OCI-LY7 (cell line): ENCODE data around the gene RPE65. TPM values are rescaled to one million over a fixed set of nuclear protein-coding genes. Genes with fewer than 3 reads are reported as not detected.

ENCODE experiments used
- BruUV-seq: library from RNA; stranded (reverse); fragments of 400-500 nt; replicated peaks from 2 replicates; lab custom pipeline; 2021; lab: Mats Ljungman, UMichigan
- CTCF ChIA-PET: fragments of 300-600 bp; sonication (Branson Sonifier 250); formaldehyde crosslinking; loops from one replicate; lab custom pipeline; 2022; ENCODE audit warnings: antibody characterized with exemption; ENCODE audit not compliant: unreplicated experiment; lab: Charles Lee
- POLR2A ChIA-PET: fragments of 300-600 bp; sonication (Branson Sonifier 250); formaldehyde crosslinking; loops from one replicate; lab custom pipeline; 2022; ENCODE audit warnings: antibody characterized with exemption; lab: Charles Lee
- DNase-seq: peaks from one replicate; pipeline ENCODE4 v3.0.0-alpha.2; 2015; ENCODE audit warnings: low spot score
- H2AFZ ChIP-seq: fragments of 200-600 bp; sonication (generic), shearing (Covaris generic); 2 replicates; pipeline ENCODE4 v1.6.1; 2014; ENCODE audit warnings: mild to moderate bottlenecking, antibody characterized with exemption, low read length, moderate library complexity
- H3K27ac ChIP-seq: fragments of 200-600 bp; sonication (generic); 2 replicates; pipeline ENCODE4 v1.5.1; 2014; ENCODE audit warnings: mixed run types, low read depth, mild to moderate bottlenecking, moderate library complexity, low read length, inconsistent platforms; ENCODE audit not compliant: poor library complexity, severe bottlenecking
- H3K36me3 ChIP-seq: fragments of 200-600 bp; sonication (generic); 2 replicates; pipeline ENCODE4 v1.6.1; 2014; ENCODE audit warnings: mild to moderate bottlenecking, antibody characterized with exemption, low read length, moderate library complexity, mixed read lengths; ENCODE audit not compliant: insufficient read depth
- H3K4me1 ChIP-seq: fragments of 200-600 bp; sonication (generic); 2 replicates; pipeline ENCODE4 v1.5.1; 2014; ENCODE audit warnings: mild to moderate bottlenecking, low read length; ENCODE audit not compliant: insufficient read depth, poor library complexity, severe bottlenecking
- H3K4me2 ChIP-seq: fragments of 200-600 bp; sonication (generic); 2 replicates; pipeline ENCODE4 v1.6.1; 2014; ENCODE audit warnings: mild to moderate bottlenecking, low read length
- H3K4me3 ChIP-seq: fragments of 200-600 bp; sonication (generic); 2 replicates; pipeline ENCODE4 v1.5.1; 2014; ENCODE audit warnings: mild to moderate bottlenecking, low read depth, low read length; ENCODE audit not compliant: poor library complexity, severe bottlenecking
- H3K79me2 ChIP-seq: fragments of 200-600 bp; sonication (generic); 2 replicates; pipeline ENCODE4 v1.6.1; 2016; ENCODE audit warnings: low read depth, mild to moderate bottlenecking, low read length, moderate library complexity, mixed read lengths; ENCODE audit not compliant: insufficient read depth
- H3K9me2 ChIP-seq: fragments of 200-600 bp; sonication (generic); 2 replicates; pipeline ENCODE4 v1.6.1; 2016; ENCODE audit warnings: mild to moderate bottlenecking, low read length, mixed read lengths; ENCODE audit not compliant: insufficient read depth
- H3K9me3 ChIP-seq: fragments of 200-600 bp; sonication (generic); 2 replicates; pipeline ENCODE4 v1.6.1; 2014; ENCODE audit warnings: mild to moderate bottlenecking, mixed run types, low read length, mixed read lengths
- H4K20me1 ChIP-seq: fragments of 200-600 bp; sonication (generic); 2 replicates; pipeline ENCODE4 v1.6.1; 2014; ENCODE audit warnings: mild to moderate bottlenecking, antibody characterized with exemption, low read length, moderate library complexity, mixed read lengths; ENCODE audit not compliant: insufficient read depth
- EZH2phosphoT487 ChIP-seq: fragments of 200-600 bp; sonication (generic); IDR thresholded peaks from 2 replicates; pipeline ENCODE4 v1.6.1; 2018; ENCODE audit warnings: low read depth, borderline replicate concordance, mild to moderate bottlenecking, mixed run types, antibody characterized with exemption, low read length, moderate library complexity, mixed read lengths
- intact Hi-C: fragments of 100-400 bp; cut with micrococcal nuclease; formaldehyde crosslinking; loops from one replicate; pipeline ENCODE4 v1.10.0; 2022; ENCODE audit not compliant: unreplicated experiment
- total RNA-seq, 2 experiments: library from RNA; depleted of rRNA in 1 of 2; stranded (reverse); fragments of >200 nt in 1 of 2; shearing (Covaris generic) in 1 of 2; gene quantifications; 2 replicates each; pipeline ENCODE4 v1.2.3, GENCODE V29; 2014 to 2022
- TF ChIP-seq, protein P1 (sequence below): fragments of 200-600 bp; sonication (generic); conservative IDR thresholded peaks from 2 replicates; pipeline ENCODE4 v1.5.1; 2014; ENCODE audit warnings: mild to moderate bottlenecking, antibody characterized with exemption, low read length, moderate library complexity, mixed read lengths

Gene RPE65
- total RNA-seq, 2 experiments from 2014 or later = not detected

DNA sequence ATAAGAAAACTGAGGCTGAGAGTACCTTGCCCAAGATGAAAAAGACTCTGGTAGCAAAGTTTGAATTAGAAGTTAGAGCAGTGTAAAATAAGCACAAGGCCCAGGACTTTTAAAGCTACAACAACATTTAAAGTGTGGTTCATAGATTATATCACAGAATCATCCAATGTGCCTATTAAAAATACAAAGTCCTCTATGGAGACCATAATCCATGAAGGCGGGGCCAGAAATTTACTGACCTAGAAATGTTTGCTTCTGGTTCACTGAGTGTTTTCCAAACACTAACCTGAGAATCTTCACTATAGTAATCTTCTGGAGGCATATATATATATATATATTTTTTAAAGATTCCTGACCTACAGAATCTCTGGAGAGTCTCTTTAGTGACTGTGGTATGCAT, 34.9 kb upstream of the RPE65 start:
- BruUV-seq = no TSS peak
- TF ChIP-seq EZH2phosphoT487 = no peak
- TF ChIP-seq, protein P1, sequence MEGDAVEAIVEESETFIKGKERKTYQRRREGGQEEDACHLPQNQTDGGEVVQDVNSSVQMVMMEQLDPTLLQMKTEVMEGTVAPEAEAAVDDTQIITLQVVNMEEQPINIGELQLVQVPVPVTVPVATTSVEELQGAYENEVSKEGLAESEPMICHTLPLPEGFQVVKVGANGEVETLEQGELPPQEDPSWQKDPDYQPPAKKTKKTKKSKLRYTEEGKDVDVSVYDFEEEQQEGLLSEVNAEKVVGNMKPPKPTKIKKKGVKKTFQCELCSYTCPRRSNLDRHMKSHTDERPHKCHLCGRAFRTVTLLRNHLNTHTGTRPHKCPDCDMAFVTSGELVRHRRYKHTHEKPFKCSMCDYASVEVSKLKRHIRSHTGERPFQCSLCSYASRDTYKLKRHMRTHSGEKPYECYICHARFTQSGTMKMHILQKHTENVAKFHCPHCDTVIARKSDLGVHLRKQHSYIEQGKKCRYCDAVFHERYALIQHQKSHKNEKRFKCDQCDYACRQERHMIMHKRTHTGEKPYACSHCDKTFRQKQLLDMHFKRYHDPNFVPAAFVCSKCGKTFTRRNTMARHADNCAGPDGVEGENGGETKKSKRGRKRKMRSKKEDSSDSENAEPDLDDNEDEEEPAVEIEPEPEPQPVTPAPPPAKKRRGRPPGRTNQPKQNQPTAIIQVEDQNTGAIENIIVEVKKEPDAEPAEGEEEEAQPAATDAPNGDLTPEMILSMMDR = no peak
- POLR2A ChIA-PET = interaction anchor here (0.7 to 4.2 kb wide), 4 partner anchors 11 to 263 kb away, joined by 3 to 24 read pairs (median 4); partner anchors contain the start of gene DEPDC1
- Histone ChIP-seq H4K20me1 (peaks cover 3% of the 10 kb centered on the region; the same call in 1 of the 2 replicates), H3K9me2 (no peaks in the 10 kb centered on the region), H3K4me3 (no peak overlapping the region), H2AFZ (no peak overlapping the region), H3K36me3 (peaks cover 95% of the 10 kb centered on the region), H3K9me3 (no peaks in the 10 kb centered on the region), H3K4me2 (no peak overlapping the region), H3K27ac (no peak overlapping the region), H3K79me2 (no peaks in the 10 kb centered on the region; the same call in 1 of the 2 replicates), H3K4me1 (no peaks in the 10 kb centered on the region)
- no peak for DNase-seq
- intact Hi-C loops = no loop called here
- CTCF ChIA-PET = interaction anchor here (1.7 kb wide), 1 partner anchor 11 kb away, joined by 3 read pairs; no protein-coding TSS in a partner anchor

GRCh38 chr1:68481041-68481440, 31.3 kb upstream of the RPE65 start:
- Histone ChIP-seq H3K9me3 (no peaks in the 10 kb centered on the region), H3K79me2 (no peaks in the 10 kb centered on the region), H3K4me3 (no peak overlapping the region), H2AFZ (no peak overlapping the region), H3K4me1 (no peaks in the 10 kb centered on the region), H3K36me3 (peaks cover 92% of the 10 kb centered on the region), H4K20me1 (peaks cover 3% of the 10 kb centered on the region; the same call in 1 of the 2 replicates), H3K9me2 (no peaks in the 10 kb centered on the region), H3K27ac (no peak overlapping the region), H3K4me2 (no peak overlapping the region)
- ChIA-PET POLR2A (no interaction called here), CTCF (no interaction called here)
- intact Hi-C loops = no loop called here
- no TSS peak for BruUV-seq
- TF ChIP-seq, protein P1 = no peak
- TF ChIP-seq EZH2phosphoT487 = no peak
- no peak for DNase-seq

DNA sequence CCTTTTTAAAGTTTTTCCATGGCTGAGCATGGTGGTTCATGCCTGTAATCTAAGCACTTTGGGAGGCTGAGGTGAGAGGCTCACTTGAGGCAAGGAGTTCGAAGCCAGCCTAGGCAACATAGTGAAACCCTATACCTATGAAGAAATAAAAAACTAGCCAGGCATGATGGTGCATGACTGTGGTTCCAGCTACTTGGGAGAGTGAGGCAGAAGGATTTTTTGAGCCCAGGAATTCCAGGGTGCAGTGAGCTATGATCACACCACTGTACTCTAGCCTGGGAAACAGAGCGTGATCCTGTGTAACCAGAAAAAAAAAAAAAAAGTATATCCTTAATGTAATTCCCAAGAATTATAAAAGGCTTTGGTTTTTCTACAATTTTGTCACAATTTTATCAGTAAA, 29.7 kb upstream of the RPE65 start:
- H2AFZ ChIP-seq = no peak overlapping the region
- no TSS peak for BruUV-seq
- TF ChIP-seq EZH2phosphoT487 = no peak
- TF ChIP-seq, protein P1 = no peak
- H3K4me3 ChIP-seq = no peak overlapping the region
- no peak overlapping the region for H3K4me2 ChIP-seq
- intact Hi-C loops = no loop called here
- peaks cover 92% of the 10 kb centered on the region for H3K36me3 ChIP-seq
- H4K20me1 ChIP-seq = peaks cover 3% of the 10 kb centered on the region; the same call in 1 of the 2 replicates
- H3K9me2 ChIP-seq = no peaks in the 10 kb centered on the region
- DNase-seq = no peak
- POLR2A ChIA-PET = interaction anchor here (1.4 to 3.3 kb wide), 3 partner anchors 9 to 17 kb away, joined by 5 to 18 read pairs (median 6); partner anchors contain the start of gene DEPDC1
- no peaks in the 10 kb centered on the region for H3K79me2 ChIP-seq
- no peaks in the 10 kb centered on the region for H3K4me1 ChIP-seq
- H3K9me3 ChIP-seq = no peaks in the 10 kb centered on the region
- CTCF ChIA-PET = no interaction called here
- no peak overlapping the region for H3K27ac ChIP-seq
